ENCODE measurements around the gene LSM7.

The LSM7 gene

DNA sequence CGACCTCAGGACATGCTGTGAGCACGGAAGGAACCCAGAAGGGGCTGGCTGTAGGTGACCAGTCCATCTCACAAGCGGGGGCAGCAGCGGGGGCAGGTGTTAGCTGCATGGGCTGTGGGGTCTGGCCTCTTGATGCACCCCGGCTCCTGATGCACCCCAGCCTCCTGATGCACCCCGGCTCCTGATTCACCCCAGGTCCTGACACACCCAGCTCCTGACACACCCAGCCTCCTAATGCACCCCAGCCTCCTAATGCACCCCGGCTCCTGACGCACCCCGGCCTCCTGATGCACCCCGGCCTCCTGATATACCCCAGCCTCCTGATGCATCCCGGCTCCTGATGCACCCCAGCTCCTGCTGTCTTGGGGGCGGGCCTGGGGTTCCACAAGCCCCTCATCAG, 7.4 kb downstream of the LSM7 start:
- no peak for DNase-seq

DNA sequence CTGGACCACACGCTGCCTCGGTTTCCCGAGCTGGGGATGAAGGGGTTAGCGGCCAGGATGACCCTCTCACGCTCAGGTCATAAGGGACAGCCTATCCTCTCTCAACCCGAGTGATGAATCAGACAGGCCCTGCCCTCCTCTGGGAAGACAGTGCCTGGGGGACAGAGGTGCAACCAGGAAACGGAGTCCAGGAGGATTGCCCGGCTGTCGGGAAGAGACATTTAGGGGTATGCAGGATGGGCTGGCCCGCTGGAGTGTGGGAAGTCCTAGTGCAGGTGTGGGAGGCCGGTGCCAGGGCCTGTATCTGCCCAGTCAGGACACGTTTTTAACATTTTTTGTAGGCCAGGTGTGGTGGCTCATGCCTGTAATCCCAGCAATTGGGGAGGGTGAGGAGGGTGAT, 8.3 kb downstream of the LSM7 start:
- DNase-seq = no peak

DNA sequence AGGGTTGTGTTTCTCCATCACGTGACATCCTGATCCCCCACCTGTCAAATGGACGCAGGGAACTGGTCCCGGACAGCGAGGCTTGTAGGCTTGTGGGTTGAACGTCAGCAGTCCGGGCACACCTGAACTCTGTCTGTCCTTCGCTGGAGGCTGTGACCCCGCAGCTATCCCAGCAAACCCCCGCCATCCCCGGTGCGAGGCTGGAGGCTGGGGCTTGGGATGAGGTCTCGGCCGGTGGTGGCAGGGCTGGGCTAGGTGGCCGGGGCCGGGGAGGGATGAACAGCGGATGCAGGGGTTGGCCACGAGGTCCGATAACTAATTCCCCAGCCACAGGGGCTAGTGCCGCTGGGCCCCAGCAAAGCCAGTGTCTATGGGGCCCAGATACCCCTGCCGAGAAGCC, 8.8 kb downstream of the LSM7 start:
- DNase-seq = no peak

DNA sequence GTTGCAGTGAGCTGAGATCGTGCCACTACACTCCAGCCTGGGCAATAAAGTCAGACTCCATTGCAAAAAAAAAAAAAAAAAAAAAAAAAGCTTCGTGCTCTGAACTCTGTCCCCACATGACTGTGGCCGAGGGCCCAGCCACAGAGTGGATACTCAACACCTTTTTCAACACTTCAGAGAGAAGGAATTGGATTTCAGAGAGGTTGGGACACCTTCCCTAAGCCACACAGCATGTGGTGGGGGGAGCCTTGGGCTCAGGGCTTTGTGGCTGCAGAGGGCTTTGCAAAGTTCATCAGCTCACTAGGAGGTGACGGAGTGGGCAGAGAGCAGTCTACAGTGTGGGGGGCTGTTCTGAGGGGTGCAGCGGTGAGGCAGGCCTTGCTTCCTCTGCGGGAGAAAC, 9.5 kb downstream of the LSM7 start:
- no peak for DNase-seq

DNA sequence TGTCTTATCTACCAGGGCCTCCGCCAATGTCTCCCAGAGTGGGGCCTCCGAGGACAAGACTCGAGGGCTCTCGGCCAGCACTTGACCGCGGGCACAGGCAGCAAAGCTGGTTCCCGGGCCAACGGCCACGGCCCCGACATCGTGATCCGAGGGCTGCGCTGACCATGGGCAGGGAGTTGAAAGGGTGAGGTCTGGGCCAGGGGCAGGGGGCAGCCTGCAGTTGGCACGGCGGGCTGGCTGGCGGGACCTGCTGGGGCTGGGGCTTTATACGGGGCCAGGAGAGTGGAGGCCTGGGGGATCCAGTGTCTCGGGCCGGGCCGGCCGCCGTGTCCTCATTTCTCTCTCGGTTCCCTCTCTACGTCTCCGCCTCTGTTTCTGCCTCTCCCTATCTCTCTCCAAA, 10.6 kb downstream of the LSM7 start:
- no peak for DNase-seq

DNA sequence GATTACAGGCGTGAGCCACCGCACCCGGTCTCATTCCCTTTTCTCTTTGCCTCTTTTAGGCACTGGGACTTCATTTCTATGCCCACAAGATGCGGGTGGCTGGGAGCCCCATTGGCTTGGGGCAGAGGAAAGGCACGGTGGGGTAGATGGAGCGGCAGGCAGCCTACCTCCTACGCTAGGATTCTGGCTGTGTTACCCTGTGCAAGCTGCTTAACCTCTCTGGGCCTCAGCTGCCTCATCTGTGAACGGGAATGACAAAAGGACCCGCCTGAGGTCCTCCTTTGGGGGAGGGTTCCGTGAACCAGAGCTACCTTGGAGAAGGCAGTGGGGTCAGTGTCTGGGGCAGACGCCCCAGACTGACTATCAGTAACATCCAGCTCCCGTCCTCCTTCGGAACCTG, 11.1 kb downstream of the LSM7 start:
- no peak for DNase-seq

DNA sequence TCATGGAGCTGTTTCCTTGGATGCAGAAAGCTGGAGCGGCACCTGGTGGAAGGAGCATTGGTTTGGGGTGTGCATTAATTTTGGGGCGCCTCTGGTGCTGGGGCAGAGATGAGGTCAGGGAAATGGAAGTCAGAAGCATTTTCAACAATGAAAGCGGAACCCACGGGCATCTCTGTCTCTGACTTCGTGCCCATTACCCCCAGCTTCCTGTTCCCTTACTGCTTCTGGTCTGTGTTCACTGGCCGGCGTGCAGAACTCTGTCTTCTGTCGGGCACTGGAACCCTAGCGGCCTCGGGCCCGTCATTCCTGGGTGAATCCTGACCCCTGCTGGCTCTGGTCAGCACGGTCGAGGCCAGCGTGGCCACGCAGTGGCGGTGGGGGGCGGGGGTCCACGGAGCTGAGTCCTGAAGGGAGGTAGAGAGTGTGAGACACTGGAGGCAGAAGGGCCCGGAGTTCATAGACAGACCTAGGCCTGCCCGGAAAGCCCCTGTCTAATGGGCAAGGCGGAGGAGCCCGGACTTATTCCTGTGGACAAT, 12.5 kb downstream of the LSM7 start:
- DNase-seq = no peak

DNA sequence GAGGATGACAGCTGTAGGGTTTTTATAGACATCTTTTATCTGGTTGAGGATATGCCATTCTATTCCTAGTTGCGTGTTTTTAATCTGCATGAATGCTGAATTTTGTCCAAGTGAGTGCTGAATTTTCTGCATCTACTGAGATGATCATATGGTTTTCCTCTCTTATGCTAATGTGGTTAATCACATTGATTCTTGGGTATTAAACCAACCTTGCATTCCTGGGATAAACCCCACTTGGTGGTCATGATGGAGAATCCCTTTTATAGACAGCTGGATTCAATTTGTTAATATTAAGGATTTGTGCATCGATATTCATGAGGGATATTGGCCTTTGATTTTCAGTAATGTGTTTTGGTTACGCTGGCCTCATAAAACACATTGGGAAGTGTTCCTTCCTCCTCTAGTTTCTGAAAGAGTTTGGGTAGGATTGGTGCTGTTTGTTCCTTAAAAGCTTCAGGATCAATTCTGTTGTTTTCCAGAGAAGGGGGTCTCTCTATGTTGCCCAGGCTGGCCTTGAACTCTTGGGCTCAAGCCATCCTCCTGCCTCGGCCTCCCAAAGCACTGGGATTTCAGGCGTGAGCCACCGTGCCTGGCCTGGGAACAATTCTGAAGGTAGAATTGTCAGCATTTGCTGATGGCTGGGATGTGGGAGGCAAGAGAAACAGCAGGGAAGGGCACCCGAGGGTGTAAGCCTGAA, 13.1 kb downstream of the LSM7 start:
- no peak for DNase-seq

DNA sequence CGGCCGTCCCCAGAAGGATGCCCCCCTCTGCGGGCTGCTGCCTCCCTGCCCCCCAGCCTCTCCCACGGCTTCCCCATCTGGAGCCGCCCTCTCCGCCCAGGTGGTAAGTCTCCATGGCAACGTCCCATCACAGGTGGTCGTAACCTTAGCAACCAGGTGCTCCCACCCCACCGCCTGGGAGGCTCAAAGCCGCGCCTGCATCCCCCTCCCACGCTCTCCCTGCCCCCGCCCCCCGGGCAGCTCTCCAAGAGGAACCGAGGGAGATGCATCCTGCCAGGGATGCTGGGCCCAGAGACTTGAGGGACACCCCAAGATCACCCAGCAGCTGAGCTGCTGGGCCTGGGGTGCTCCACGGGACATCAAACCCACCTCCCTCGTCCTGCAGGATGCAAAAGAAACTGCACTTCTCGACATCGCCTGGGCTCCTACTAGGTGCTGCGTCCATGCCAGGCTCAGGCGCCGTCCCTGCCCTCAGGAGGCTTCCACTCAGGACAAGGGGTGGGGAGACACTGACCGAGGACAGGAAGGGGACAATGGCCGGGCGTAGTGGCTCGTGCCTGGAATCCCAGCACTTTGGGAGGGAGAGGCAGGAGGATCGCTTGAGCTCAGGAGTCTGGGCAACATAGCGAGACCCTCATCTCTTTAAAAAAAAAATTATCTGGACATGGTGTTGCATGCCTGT, 15.4 kb downstream of the LSM7 start:
- DNase-seq = no peak

DNA sequence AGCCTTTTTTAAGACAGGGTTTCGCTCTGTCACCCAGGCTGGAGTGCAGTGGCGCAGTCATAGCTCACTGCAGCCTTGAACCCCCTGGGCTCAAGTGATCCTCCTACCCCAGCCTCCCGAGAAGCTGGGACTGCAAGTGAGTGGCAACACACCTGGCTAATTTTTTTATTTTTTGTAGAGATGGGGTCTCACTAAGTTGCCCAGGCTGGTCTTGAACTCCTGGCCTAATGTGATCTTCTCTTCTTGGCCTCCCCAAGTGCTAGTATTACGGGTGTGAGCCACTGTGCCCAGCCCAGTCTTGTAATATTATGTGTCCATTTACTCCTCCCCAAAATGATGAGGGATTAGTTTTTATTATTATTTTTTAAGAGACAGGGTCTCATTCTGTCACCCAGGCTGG, 17.3 kb downstream of the LSM7 start:
- no peak for DNase-seq

DNA sequence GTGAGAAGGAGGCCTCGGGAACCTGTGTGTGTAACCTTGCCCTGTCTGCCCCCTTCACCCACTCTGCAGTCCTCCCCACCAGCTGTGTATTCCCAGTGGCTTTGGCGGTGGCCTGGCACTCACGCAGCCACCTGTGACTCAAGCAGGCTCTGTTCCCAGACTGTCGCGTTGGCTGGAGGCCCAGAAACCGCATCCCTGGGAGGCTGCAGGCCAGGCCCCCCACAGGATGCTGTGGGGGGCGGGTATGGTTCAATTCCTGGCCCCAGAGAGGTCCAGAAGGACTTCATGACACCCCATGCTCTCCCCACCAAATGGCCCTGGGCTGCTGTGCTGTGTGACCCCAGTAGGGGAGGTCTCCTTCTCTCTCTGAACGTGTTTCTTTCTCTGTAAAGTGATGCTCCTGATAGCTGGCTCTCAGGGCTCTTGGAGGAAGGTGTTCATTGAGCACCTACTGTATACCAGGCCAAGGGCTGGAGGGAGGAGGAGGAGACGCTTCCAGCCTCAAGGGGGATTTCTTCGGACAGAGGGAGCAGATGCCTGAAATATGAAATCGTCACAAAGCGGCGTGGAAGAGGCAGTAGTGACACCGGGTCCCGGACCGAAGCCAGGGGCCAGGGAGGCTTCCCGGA, 18.5 kb downstream of the LSM7 start:
- no peak for DNase-seq

DNA sequence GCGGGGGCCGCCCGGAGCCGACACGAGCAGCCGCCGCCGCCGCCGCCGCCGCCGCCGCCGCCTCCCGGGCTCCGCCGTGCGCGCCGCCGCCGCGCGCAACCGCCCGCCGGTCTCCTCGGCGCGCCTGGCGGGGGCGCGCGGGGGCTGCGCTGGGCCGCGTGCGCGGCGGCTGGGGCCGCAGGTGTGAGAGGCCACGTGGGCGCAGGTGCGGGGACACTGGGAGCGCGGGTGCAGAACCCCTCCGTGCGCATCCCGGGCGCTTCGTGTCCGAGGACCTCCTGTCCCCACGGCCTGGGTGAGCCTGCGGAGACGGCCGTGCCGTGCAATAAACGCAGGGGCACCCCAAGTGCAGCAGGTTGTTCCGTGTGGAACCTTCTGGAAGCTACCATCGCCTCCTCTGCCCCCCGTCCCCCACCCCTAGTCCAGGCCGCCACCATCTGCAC, 20.3 kb downstream of the LSM7 start, which contains the start of gene LINGO3:
Gene LINGO3 (minus strand): TSS at position 41 of the 443 bp plus-strand sequence. CDS start 16,378 bp downstream, outside the sequence.
- DNase-seq = no peak

DNA sequence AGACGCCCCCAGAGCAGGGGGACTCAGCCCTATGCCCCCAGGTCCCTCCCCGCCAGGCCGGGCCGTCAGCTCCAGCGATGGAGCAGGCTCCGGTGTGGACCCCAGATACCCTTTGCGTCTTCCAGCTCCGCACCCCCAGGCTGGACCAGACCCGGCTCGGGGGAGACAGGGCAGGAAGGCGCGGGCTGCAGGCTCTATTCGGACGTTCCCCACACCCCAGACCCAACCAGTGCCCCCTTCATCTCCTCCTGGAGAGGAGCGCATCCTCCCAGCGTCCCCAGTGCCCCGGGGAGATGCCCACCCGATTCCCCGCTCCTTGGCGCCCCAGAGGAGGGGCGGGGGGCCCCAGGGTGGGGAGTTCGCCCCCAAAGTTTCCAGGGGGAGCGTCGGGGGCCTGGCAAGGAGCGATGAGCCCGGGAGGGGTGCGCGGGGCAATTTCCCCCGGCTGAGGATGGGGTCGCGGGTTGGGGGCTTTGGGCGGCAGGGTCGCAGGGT, 20.8 kb downstream of the LSM7 start:
- DNase-seq = no peak

DNA sequence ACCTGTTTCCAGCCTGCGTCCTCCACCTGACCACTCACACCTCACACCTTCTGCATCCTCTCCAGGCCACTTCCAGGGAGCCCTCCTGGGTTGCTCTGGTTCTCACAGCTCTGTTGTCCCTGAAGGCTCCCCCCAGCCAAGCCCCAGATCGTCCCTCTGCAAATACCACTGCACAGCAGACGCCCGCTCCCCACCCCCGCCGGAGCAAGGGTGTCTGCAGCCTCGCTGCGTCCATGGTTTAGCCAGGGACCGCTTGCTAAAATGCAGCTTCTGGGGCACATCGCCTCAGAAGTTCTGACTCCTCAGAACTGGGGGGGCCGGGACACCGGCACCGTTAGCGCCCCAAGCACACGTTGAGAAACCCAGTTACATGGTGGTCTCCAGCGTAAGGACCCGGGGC, 21.4 kb downstream of the LSM7 start:
- DNase-seq = no peak

DNA sequence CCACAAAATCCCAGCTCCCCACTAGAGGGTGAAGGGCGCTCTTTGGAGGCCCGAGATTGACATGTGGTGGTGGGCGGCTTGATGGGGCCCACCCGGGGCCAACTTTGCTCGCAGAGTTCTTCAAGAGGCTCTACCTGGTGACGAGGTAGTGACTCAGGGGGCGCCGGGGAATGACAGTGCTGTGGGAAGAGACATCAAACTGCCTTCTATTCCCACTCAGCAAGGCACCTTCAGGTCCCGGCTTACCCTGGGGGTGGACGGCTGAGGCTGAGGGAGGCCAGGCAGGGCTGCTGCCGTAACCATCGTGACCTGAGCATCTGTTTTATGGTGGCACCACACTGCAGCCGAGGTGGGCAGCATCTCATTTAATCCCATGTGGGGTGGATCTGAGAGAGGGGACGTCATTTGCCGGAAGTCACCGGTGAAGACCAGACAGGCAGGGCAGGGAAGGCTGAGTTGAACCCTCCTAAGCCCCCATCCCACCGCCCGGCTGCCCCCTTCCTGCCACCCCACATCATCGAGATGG, 22.0 kb downstream of the LSM7 start:
- DNase-seq = no peak

DNA sequence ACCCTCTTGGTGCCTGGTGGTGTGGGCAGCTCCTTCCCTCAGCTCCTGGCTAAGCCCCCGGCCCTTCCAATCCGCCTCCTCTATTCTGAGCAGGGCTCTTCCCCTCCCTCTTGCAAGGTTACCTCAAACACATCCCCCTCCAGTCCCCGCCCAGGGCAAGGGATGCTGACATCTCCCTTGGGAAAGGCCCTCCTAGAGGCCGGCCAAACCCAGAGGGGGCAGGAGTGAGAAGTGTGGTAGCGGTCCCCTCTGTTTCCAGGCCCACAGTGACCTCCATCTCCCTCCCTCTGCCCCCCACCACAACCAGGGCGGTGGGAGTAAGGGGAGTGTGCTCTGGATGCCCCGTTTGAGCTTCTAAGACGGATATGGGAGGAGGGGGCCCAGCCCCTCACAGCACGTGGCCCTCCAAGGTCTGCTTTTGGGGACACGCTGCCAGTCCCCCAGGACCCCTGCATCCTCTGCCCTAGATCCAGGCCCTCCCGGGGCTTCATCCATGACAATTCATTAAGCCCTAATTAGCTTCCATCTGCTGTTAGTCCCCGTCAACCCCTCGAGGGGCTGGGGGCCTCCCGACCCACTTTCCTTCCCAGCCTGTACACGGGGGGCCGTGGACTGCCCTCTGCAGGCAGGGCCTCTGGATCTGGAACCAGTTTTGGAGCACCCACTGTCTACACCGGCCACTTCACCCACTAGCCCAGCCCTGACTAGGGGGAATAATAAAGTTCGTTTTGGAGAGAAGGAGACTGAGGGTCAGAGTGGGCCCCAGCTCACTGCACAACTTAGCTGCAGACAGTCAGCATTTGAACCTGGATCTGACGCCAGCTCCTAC, 22.7 kb downstream of the LSM7 start:
- DNase-seq = no peak

DNA sequence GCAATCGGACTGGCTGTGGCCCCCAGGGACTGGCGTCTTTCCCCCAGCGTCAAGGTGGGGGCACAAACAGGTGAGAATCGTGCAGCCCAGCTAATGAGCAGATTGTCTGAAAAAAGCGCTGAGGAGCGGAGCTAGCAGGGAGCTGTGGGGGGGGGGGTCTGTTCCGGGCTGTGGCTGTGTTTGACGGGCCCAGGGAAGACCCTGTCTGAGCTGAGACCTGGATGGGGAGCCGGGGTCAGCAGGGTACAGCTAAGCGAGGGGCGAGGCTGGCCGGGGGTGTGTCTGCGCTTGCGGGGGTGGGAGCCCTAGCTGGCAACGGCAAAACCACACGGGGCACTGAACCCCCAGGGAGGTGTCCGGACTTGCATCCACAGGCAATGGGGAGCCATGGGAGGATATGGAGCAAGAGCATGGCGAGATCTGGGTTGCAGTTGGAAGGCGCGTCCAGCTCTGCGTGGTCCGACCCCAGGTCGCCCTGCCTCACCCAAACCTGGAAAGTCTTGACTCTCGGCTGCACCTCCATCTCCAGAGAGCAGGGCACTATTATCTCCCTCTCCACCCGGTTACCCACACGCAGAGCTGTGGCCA, 25.1 kb downstream of the LSM7 start:
- DNase-seq = no peak

DNA sequence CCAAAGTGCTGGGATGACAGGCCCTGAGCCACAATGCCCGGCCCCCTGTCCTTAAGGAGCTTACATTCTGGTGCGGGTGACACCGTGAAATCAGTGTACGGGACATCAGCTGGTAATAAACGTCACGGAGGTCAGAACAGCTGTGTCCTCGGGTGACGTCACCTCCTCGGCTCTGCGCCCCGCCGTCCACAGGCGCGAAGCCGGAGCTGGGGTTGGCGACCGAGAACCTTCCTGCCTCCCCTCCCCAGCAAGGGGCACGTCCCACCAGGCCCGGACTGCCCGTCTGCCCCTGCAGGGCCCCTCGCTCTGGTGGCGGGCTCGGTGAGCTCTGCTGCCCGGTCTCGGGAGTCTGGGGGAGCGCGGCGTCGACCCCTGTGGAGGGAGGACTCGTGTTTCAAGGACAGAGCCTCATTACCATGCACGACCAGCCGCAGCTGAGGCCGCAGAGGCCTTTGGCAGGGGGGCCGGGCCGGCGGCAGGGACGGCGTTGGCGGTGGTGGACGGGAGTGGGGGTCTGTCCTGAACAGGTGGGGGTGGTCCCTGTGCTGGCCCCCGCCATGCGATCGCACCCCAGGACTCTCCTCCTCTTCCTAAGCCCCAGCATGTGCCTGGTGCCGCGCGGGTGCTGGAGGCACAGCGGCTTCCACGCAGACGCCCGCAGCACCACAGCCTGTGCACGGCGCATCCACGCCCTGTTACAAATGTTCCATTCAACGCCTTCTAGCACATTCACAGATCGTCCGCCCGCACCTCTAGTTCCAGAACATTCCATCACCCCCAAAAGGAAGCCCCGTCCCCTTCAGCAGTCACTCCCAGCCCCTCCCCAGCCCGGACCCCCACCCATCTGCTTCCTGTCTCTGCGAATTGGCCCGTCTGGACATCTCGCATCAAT, 25.8 kb downstream of the LSM7 start:
- DNase-seq = no peak

DNA sequence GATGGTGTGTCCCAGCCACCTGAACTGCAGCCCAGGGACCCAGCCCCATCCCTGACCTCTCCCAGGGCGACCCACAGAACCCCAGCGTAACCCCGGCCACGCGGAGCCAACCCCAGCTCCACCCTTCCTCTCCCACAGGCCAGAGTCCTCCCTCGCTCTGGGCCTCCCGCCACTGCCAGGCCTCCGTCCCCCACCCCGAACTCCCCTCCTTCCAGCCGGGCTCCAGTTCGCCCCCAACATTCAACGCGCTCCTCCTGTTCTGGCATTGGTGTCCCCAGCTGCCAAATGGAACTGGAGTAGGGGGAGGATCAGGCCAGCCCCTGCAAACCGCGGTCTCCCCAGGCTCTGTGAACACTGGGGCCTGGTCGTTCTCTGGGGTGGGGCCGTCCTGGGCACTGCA, 27.9 kb downstream of the LSM7 start:
- DNase-seq = no peak

DNA sequence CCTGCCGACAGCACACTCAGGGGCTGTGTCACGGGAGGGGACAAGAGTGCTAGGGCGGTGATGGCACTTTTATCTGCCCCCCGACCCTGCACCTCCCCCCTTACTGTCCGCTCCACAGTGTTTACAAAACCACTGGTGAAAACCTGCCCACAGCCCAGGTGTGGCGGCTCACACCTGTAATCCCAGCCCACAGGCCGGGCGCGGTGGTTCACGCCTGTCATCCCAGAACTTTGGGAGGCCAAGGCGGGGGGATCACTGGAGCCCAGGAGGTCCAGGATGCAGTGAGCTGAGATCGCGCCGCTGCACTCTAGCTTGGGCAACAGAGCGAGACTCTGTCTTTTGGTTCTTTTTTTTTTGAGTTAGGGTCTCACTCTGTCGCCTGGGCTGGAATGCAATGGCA, 32.2 kb downstream of the LSM7 start:
- DNase-seq = no peak

DNA sequence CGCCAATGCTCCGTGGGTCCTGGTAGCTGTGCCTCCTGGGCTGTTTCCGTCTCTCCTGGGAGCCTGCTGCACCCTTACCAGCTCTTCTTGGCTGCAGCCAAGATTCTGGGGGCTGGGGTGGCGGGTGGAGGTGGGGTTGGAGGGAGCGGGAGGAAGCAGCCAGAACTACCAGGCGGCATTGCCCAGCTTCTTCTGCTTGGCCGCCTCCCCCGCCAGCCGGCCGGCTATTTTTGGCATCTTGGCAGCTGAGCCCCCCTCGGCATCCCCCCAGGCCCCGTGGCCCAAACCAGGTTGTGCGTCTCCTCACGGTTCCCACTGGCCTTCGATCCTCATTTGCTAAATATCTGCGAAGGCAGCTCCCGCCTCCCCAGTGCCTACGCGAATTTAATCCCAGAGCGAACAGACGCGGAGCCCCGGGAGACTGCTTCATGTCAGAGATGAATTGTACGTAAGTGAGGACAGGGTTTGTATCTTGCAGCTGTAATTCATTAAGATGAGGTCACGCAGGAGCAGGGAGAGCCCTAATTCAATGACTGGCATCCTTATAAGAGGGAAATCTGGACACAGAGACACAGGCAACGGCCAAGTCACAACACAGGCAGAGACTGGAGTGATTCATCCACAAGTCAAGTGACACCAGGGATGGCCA, 33.6 kb downstream of the LSM7 start:
- DNase-seq = no peak

Data from stimulated activated CD4-positive, alpha-beta T cell treated with anti-CD3 and anti-CD28 coated beads, Interleukin-2, amount 100 ng/mL, for 24 hours (primary cell).